Naive B cell (primary cell): Measurements from ENCODE around the gene NFATC2. TPM values are rescaled to one million over a fixed set of nuclear protein-coding genes. Genes with fewer than 3 reads are reported as not detected.
"Not testable (repeated sequence)": the region's sequence is repeated elsewhere in the genome, so short reads cannot be mapped to it uniquely, and the experiment has no call there.

ENCODE experiments used
- ATAC-seq, 2 donors: fragments of 150-1000 bp; cut with Tn5 transposase; 2 replicates each; pipeline ENCODE4 v1.10.0; 2021; ENCODE audit warnings: low read depth in 2 of 2, mild to moderate bottlenecking in 2 of 2, moderate library complexity in 2 of 2
- DNase-seq: peaks from one replicate; pipeline ENCODE4 v3.0.0; 2022
- H3K27ac Mint-ChIP-seq, 6 donors: one replicate each; pipeline ENCODE4 v1.8.0; 2020 to 2022; ENCODE audit warnings: mild to moderate bottlenecking in 6 of 6, mixed read lengths in 6 of 6, moderate library complexity in 5 of 6, inconsistent platforms in 2 of 6
- H3K27me3 Mint-ChIP-seq, 3 donors: one replicate each; pipeline ENCODE4 v1.8.0; 2021 to 2022; ENCODE audit warnings: mixed read lengths in 3 of 3, mild to moderate bottlenecking in 1 of 3
- H3K36me3 Mint-ChIP-seq, 2 donors: one replicate each; pipeline ENCODE4 v1.8.0; 2020 to 2022; ENCODE audit warnings: mixed read lengths in 2 of 2, inconsistent platforms in 1 of 2, mild to moderate bottlenecking in 1 of 2
- H3K4me1 Mint-ChIP-seq, 3 donors: one replicate each; pipeline ENCODE4 v1.8.0; 2020 to 2022; ENCODE audit warnings: mixed read lengths in 3 of 3, inconsistent platforms in 1 of 3, mild to moderate bottlenecking in 1 of 3, moderate library complexity in 1 of 3
- H3K4me3 Mint-ChIP-seq, 8 donors: one replicate each; pipeline ENCODE4 v1.8.0; 2020 to 2022; ENCODE audit warnings: mild to moderate bottlenecking in 8 of 8, mixed read lengths in 8 of 8, moderate library complexity in 8 of 8, inconsistent platforms in 2 of 8
- H3K9me3 Mint-ChIP-seq, 7 donors: one replicate each; pipeline ENCODE4 v1.8.0; 2020 to 2022; ENCODE audit warnings: mixed read lengths in 7 of 7, mild to moderate bottlenecking in 5 of 7, inconsistent platforms in 2 of 7, moderate library complexity in 1 of 7
- polyA plus RNA-seq, 6 donors: library from polyadenylated mRNA; unstranded; fragments of 300-500 nt; fragmentation: Illumina TruSeq; gene quantifications; one replicate each; pipeline ENCODE4 v1.2.3, GENCODE V29; 2021; ENCODE audit warnings: low read depth in 6 of 6

The NFATC2 gene
- polyA plus RNA-seq, 6 donors from 2014 or later, result 4.6 to 22.9 (median 14.6) TPM

GRCh38 chr20:51543422-51543788 lies 886 bp upstream of the NFATC2 start:
- Mint-ChIP-seq H3K9me3 (peaks cover 0 to 4% (median 0%) of the 10 kb centered on the region in 7 donors), H3K27ac (peak overlapping the region; percentile 58 to 97 (median 86))

GRCh38 chr20:51542033-51542570 lies 417 bp downstream of the NFATC2 start:
- peaks cover 0 to 18% (median 4%) of the 10 kb centered on the region in 3 donors for H3K27me3 Mint-ChIP-seq
- H3K36me3 Mint-ChIP-seq, result peaks cover 12% of the 10 kb centered on the region in 2 donors
- H3K4me1 Mint-ChIP-seq, result peaks cover 34 to 58% (median 55%) of the 10 kb centered on the region in 3 donors
- peak overlapping the region; percentile 91 to 99 (median 98) for H3K4me3 Mint-ChIP-seq
- H3K27ac Mint-ChIP-seq, result peak overlapping the region; percentile 95 to 100 (median 98)
- ATAC-seq (peak; percentile 65 to 66), DNase-seq (peak; percentile 82)
- H3K9me3 Mint-ChIP-seq, result peaks cover 0 to 9% (median 4%) of the 10 kb centered on the region in 7 donors

More at GRCh38 chr20:51543422-51543788, 886 bp upstream of the NFATC2 start:
- H3K4me1 Mint-ChIP-seq, result peaks cover 33 to 48% (median 44%) of the 10 kb centered on the region in 3 donors
- H3K36me3 Mint-ChIP-seq, result peaks cover 0 to 3% of the 10 kb centered on the region in 2 donors
- DNase-seq (no peak), ATAC-seq (no peak)
- peak overlapping the region; percentile 79 to 93 (median 88) for H3K4me3 Mint-ChIP-seq
- peaks cover 4 to 30% (median 9%) of the 10 kb centered on the region in 3 donors for H3K27me3 Mint-ChIP-seq

GRCh38 chr20:51541189-51542032 lies 1.1 kb downstream of the NFATC2 start:
- Mint-ChIP-seq H3K27ac (peak overlapping the region; percentile 95 to 100 (median 98)), H3K4me3 (peak overlapping the region; percentile 91 to 99 (median 98)), H3K27me3 (peaks cover 0 to 12% (median 0%) of the 10 kb centered on the region in 3 donors), H3K9me3 (peaks cover 0 to 9% (median 4%) of the 10 kb centered on the region in 7 donors), H3K36me3 (peaks cover 12% of the 10 kb centered on the region in 2 donors), H3K4me1 (peaks cover 41 to 65% (median 62%) of the 10 kb centered on the region in 3 donors)
- DNase-seq, result peak; percentile 77
- ATAC-seq, result peak; percentile 61 to 62

- Mint-ChIP-seq H3K27ac (peak overlapping the region; percentile 95 to 100 (median 98)), H3K4me3 (peak overlapping the region; percentile 91 to 99 (median 98)), H3K4me1 (peaks cover 44 to 71% (median 70%) of the 10 kb centered on the region in 3 donors), H3K9me3 (peaks cover 0 to 9% (median 4%) of the 10 kb centered on the region in 7 donors), H3K36me3 (peaks cover 12% of the 10 kb centered on the region in 2 donors), H3K27me3 (peaks cover 0 to 7% (median 0%) of the 10 kb centered on the region in 3 donors)
- no peak for DNase-seq
- ATAC-seq, result no peak
Observed at GRCh38 chr20:51540580-51540979, 1.9 kb downstream of the NFATC2 start.

- H3K9me3 Mint-ChIP-seq, H3K27me3 Mint-ChIP-seq, ATAC-seq, DNase-seq: not testable (repeated sequence)
- Mint-ChIP-seq H3K36me3 (peaks cover 12% of the 10 kb centered on the region in 2 donors), H3K4me1 (peaks cover 44 to 75% (median 74%) of the 10 kb centered on the region in 3 donors), H3K4me3 (peak overlapping the region in 6 of 8 donors; percentile 54 to 99 (median 88)), H3K27ac (peak overlapping the region in 5 of 6 donors; percentile 22 to 97 (median 42))
Observed at GRCh38 chr20:51540074-51540473, 2.4 kb downstream of the NFATC2 start.

GRCh38 chr20:51536116-51537069 lies 6.1 kb downstream of the NFATC2 start:
- H3K4me1 Mint-ChIP-seq, result peaks cover 53 to 91% (median 85%) of the 10 kb centered on the region in 3 donors
- no peaks in the 10 kb centered on the region for H3K27me3 Mint-ChIP-seq
- ATAC-seq (no peak), DNase-seq (no peak)
- H3K4me3 Mint-ChIP-seq, result peak overlapping the region in 6 of 8 donors; percentile 9 to 78 (median 24)
- peaks cover 0 to 8% (median 4%) of the 10 kb centered on the region in 7 donors for H3K9me3 Mint-ChIP-seq
- H3K36me3 Mint-ChIP-seq, result peaks cover 12% of the 10 kb centered on the region in 2 donors
- peak overlapping the region in 4 of 6 donors; percentile 8 to 74 (median 50) for H3K27ac Mint-ChIP-seq

GRCh38 chr20:51535674-51536073 lies 6.8 kb downstream of the NFATC2 start:
- no peak for DNase-seq
- H3K9me3 Mint-ChIP-seq, result peaks cover 0 to 8% (median 4%) of the 10 kb centered on the region in 7 donors
- peaks cover 54 to 91% (median 85%) of the 10 kb centered on the region in 3 donors for H3K4me1 Mint-ChIP-seq
- H3K4me3 Mint-ChIP-seq, result peak overlapping the region in 6 of 8 donors; percentile 8 to 79 (median 50)
- no peak for ATAC-seq
- peaks cover 12% of the 10 kb centered on the region in 2 donors for H3K36me3 Mint-ChIP-seq
- H3K27ac Mint-ChIP-seq, result peak overlapping the region in 5 of 6 donors; percentile 41 to 89 (median 72)
- H3K27me3 Mint-ChIP-seq, result no peaks in the 10 kb centered on the region

GRCh38 chr20:51535075-51535386 lies 7.5 kb downstream of the NFATC2 start:
- ATAC-seq (peak; percentile 49 to 68), DNase-seq (no peak)
- H3K27me3 Mint-ChIP-seq, result no peaks in the 10 kb centered on the region
- peaks cover 12% of the 10 kb centered on the region in 2 donors for H3K36me3 Mint-ChIP-seq
- peak overlapping the region in 5 of 6 donors; percentile 53 to 93 (median 84) for H3K27ac Mint-ChIP-seq
- H3K4me1 Mint-ChIP-seq, result peaks cover 56 to 92% (median 87%) of the 10 kb centered on the region in 3 donors
- H3K4me3 Mint-ChIP-seq, result peak overlapping the region in 7 of 8 donors; percentile 8 to 79 (median 60)
- H3K9me3 Mint-ChIP-seq, result peaks cover 0 to 8% (median 4%) of the 10 kb centered on the region in 7 donors

- Mint-ChIP-seq H3K4me3 (peak overlapping the region in 2 of 8 donors; percentile 6 to 11), H3K9me3 (peaks cover 0 to 8% (median 4%) of the 10 kb centered on the region in 7 donors), H3K27me3 (no peaks in the 10 kb centered on the region), H3K36me3 (peaks cover 11 to 12% of the 10 kb centered on the region in 2 donors), H3K4me1 (peaks cover 65 to 93% (median 82%) of the 10 kb centered on the region in 3 donors), H3K27ac (peak overlapping the region in 2 of 6 donors; percentile 60 to 90)
- no peak for DNase-seq
- ATAC-seq, result no peak
Observed at GRCh38 chr20:51533291-51534172, 9.0 kb downstream of the NFATC2 start.

GRCh38 chr20:51532577-51533191 lies 9.8 kb downstream of the NFATC2 start:
- no peaks in the 10 kb centered on the region for H3K27me3 Mint-ChIP-seq
- peaks cover 2 to 5% of the 10 kb centered on the region in 2 donors for H3K36me3 Mint-ChIP-seq
- H3K27ac Mint-ChIP-seq, result peak overlapping the region in 4 of 6 donors; percentile 24 to 75 (median 67)
- DNase-seq (no peak), ATAC-seq (no peak)
- H3K4me1 Mint-ChIP-seq, result peaks cover 71 to 93% (median 83%) of the 10 kb centered on the region in 3 donors
- peaks cover 0 to 2% (median under 1%) of the 10 kb centered on the region in 7 donors for H3K9me3 Mint-ChIP-seq
- peak overlapping the region in 1 of 8 donors; percentile 80 for H3K4me3 Mint-ChIP-seq

GRCh38 chr20:51531712-51532456 lies 10.6 kb downstream of the NFATC2 start:
- Mint-ChIP-seq H3K4me3 (peak overlapping the region in 1 of 8 donors; percentile 80), H3K27me3 (no peaks in the 10 kb centered on the region), H3K4me1 (peaks cover 74 to 93% (median 83%) of the 10 kb centered on the region in 3 donors), H3K9me3 (no peaks in the 10 kb centered on the region), H3K27ac (peak overlapping the region in 5 of 6 donors; percentile 65 to 92 (median 69)), H3K36me3 (no peaks in the 10 kb centered on the region)
- DNase-seq, result no peak
- no peak for ATAC-seq
